ENCODE data around the gene MBL2. TPM values are rescaled to one million over a fixed set of nuclear protein-coding genes. Genes with fewer than 3 reads are reported as not detected.

Gene MBL2
- total RNA-seq, 1 experiment from 2014 or later, result not detected

GRCh38 chr10:52811776-52812175 lies 39.2 kb upstream of the MBL2 start:
- ATAC-seq (no peak), DNase-seq (ENCODE audit: low spot score) (no peak)
- ChIA-PET POLR2A (no interaction called here), CTCF (no interaction called here)
- Mint-ChIP-seq H3K4me1 (peaks cover 15% of the 10 kb centered on the region), H3K27ac (no peak overlapping the region), H3K4me3 (no peak overlapping the region), H3K9me3 (peaks cover 8% of the 10 kb centered on the region), H3K36me3 (no peaks in the 10 kb centered on the region), H3K27me3 (ENCODE audit: low read depth) (no peaks in the 10 kb centered on the region)
- TF ChIP-seq ATF3 (CRISPR knock-in tag; conservative IDR thresholded peaks at IDR 0.05) (no peak), RELA (CRISPR knock-in tag; IDR thresholded peaks at IDR 0.05; ENCODE audit: borderline replicate concordance) (no peak), TCF7 (CRISPR knock-in tag; IDR thresholded peaks at IDR 0.05; ENCODE audit: low read depth) (no peak), ZNF263 (CRISPR knock-in tag; IDR thresholded peaks at IDR 0.05; ENCODE audit: low read depth) (no peak)

GRCh38 chr10:52810761-52811160 lies 38.2 kb upstream of the MBL2 start:
- ChIA-PET CTCF (interaction anchor here (1.9 kb wide), 1 partner anchor 32 kb away, joined by 4 read pairs; no protein-coding TSS in a partner anchor), POLR2A (no interaction called here)
- Mint-ChIP-seq H3K4me1 (peaks cover 12% of the 10 kb centered on the region), H3K4me3 (no peak overlapping the region), H3K9me3 (peaks cover 8% of the 10 kb centered on the region), H3K36me3 (no peaks in the 10 kb centered on the region), H3K27me3 (ENCODE audit: low read depth) (no peaks in the 10 kb centered on the region), H3K27ac (no peak overlapping the region)
- TF ChIP-seq HMGXB4 (CRISPR knock-in tag; IDR thresholded peaks at IDR 0.05), result no peak
- TF ChIP-seq KAT7 (CRISPR knock-in tag; IDR thresholded peaks at IDR 0.05; ENCODE audit: borderline replicate concordance), result no peak
- TF ChIP-seq NR2C2 (CRISPR knock-in tag; IDR thresholded peaks at IDR 0.05), result no peak
- TF ChIP-seq ESRRA (CRISPR knock-in tag; IDR thresholded peaks at IDR 0.05; ENCODE audit: borderline replicate concordance), result no peak
- no peak for TF ChIP-seq ZNF232 (CRISPR knock-in tag; IDR thresholded peaks at IDR 0.05)
- no peak for TF ChIP-seq ERG (CRISPR knock-in tag; IDR thresholded peaks at IDR 0.05)
- no peak for TF ChIP-seq ATF1 (CRISPR knock-in tag; IDR thresholded peaks at IDR 0.05)
- no peak for TF ChIP-seq SMAD4 (CRISPR knock-in tag; IDR thresholded peaks at IDR 0.05)
- no peak for TF ChIP-seq NFE2L1 (CRISPR knock-in tag; IDR thresholded peaks at IDR 0.05)
- TF ChIP-seq ZSCAN18 (CRISPR knock-in tag; IDR thresholded peaks at IDR 0.05), result no peak
- TF ChIP-seq ZNF281 (CRISPR knock-in tag; IDR thresholded peaks at IDR 0.05), result no peak
- no peak for TF ChIP-seq ZNF532 (CRISPR knock-in tag; IDR thresholded peaks at IDR 0.05; ENCODE audit: borderline replicate concordance)
- TF ChIP-seq HMGA2 (CRISPR knock-in tag; IDR thresholded peaks at IDR 0.05), result no peak
- no peak for TF ChIP-seq NFYB (CRISPR knock-in tag; conservative IDR thresholded peaks at IDR 0.05; ENCODE audit: low read depth)
- no peak for TF ChIP-seq JUN (CRISPR knock-in tag; IDR thresholded peaks at IDR 0.05)
- DNase-seq (ENCODE audit: low spot score) (no peak), ATAC-seq (no peak)

Measured in WTC11 (cell line).